Endothelial cell of umbilical vein (primary cell): ENCODE results near the gene XPOT.
"Not testable (repeated sequence)": the region's sequence is repeated elsewhere in the genome, so short reads cannot be mapped to it uniquely, and the experiment has no call there.

Source experiments
- EZH2 ChIP-seq: IDR thresholded peaks from 2 replicates; pipeline ENCODE4 v1.6.1; 2012; ENCODE audit warnings: borderline replicate concordance, low read depth, mild to moderate bottlenecking, moderate library complexity, low read length, inconsistent platforms; ENCODE audit not compliant: severe bottlenecking
- POLR2A ChIP-seq: IDR thresholded peaks from 2 replicates; pipeline ENCODE4 v1.6.1; 2012; ENCODE audit warnings: low read depth, mild to moderate bottlenecking, control low read depth, low read length
- POLR2AphosphoS5 ChIP-seq: IDR thresholded peaks from 2 replicates; pipeline ENCODE4 v1.6.1; 2012; ENCODE audit warnings: low read depth, mild to moderate bottlenecking, control low read depth, low read length, moderate library complexity; ENCODE audit not compliant: insufficient read depth

DNA sequence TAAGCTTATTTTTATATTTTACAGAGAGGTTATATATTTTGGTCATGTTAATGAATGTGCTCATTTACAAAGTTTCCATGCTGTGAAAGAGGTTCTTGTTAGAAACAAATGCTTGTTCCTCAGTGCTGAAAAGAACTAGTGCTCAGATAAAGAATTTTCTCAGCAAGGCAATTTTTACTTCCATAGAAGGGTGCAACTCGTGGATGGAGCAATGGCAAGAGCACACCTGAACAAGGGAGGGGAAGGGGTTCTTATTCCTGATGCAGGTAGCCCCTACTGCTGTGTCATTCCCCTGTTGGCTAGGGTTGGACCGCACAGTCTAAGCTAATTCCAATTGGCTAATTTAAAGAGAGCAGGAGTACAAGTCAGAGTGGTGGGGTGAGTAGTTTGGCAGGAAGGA lies 48.0 kb upstream of the XPOT start:
- TF ChIP-seq POLR2A, EZH2, POLR2AphosphoS5: not testable (repeated sequence)
